Subcutaneous adipose tissue (tissue), 4 donors: ENCODE measurements around the gene NUBP2. TPM values are rescaled to one million over a fixed set of nuclear protein-coding genes. Genes with fewer than 3 reads are reported as not detected.

Experiments used
- total RNA-seq, 4 donors: library from RNA; depleted of rRNA; stranded (reverse); fragments of >200 nt; gene quantifications; one replicate each; pipeline ENCODE4 v1.1.0, GENCODE V29; 2016
- TF ChIP-seq, protein P1 (sequence below): fragments of 450-650 bp; IDR thresholded peaks from one replicate; pipeline ENCODE4 v1.5.1; 2016; ENCODE audit warnings: low read depth, mild to moderate bottlenecking, control low read depth, antibody characterized with exemption, moderate library complexity

NUBP2 gene
- total RNA-seq, 4 donors from 2014 or later: 17.0 to 77.2 (median 49.7) TPM

DNA sequence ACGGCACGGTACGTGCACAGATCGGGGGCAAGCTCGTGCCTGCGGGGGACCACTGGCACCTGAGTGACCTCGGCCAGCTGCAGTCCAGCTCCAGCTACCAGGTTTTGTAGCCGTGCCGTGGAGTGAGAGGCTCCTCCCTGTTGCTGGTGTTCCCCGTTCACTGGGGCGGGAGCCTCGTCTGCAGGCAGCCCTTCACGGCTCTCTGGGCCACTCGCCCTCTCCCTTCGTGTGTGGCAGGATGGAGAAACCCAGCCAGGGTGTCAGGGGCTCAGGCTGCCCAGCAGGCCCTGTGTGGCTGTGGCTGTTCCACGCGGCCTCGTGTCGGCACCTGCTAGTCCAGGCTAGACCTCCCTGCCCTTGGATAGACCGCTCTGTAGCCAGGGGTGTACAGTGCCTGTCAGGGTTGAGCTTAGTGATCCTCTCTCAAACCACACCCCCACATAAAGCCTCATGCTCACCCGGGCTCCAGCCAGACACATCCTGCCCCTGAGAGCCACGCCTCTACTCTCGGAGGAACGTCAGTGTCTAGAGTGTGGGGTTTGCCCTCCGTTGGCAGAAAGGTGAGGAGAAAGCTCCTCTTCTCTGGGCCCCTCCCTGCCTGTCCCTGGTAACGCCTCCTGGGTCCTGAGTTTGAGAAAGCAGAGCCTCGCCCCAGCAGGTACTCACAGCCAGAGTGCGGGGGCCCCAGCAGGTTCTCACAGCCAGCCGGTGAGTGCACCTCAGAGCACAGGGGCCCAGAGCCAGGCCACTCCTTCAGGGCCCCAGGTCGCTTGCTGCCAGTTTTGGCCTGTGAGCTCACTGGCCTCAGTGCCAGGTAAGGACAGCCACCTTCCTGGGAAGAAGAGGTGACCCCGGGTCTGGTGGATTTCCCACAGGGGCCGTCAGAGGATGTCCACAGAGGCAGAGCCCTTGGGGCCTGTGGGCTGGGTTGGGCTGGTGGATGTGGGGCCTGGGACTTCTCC lies 39.1 kb upstream of the NUBP2 start:
- TF ChIP-seq, protein P1, sequence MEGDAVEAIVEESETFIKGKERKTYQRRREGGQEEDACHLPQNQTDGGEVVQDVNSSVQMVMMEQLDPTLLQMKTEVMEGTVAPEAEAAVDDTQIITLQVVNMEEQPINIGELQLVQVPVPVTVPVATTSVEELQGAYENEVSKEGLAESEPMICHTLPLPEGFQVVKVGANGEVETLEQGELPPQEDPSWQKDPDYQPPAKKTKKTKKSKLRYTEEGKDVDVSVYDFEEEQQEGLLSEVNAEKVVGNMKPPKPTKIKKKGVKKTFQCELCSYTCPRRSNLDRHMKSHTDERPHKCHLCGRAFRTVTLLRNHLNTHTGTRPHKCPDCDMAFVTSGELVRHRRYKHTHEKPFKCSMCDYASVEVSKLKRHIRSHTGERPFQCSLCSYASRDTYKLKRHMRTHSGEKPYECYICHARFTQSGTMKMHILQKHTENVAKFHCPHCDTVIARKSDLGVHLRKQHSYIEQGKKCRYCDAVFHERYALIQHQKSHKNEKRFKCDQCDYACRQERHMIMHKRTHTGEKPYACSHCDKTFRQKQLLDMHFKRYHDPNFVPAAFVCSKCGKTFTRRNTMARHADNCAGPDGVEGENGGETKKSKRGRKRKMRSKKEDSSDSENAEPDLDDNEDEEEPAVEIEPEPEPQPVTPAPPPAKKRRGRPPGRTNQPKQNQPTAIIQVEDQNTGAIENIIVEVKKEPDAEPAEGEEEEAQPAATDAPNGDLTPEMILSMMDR: no peak

DNA sequence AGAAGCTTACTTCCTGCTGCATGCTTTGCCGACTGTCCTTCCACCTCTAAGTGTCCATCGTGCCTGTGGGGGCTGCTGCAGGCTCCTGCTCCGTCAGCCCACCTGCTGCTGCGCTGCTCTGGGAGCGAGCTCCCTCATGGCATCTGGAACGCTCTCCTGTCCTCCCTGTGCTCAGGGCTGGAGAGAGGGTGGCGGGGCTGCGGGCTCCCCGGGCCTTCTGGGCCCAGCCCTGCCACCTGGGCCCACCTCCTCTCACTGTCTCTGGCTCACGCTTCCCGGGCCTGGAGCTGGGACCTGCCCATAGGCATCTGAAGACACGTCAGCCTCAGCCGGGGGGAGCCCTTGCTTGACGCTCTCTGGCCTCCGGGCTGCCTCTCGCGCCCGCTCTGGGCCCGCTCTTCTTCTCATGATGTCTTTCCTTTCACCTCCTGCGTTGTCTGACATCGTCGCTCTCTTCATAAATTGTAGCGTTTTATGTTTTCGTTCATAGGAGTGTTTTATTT lies 38.4 kb upstream of the NUBP2 start:
- TF ChIP-seq, protein P1: no peak

DNA sequence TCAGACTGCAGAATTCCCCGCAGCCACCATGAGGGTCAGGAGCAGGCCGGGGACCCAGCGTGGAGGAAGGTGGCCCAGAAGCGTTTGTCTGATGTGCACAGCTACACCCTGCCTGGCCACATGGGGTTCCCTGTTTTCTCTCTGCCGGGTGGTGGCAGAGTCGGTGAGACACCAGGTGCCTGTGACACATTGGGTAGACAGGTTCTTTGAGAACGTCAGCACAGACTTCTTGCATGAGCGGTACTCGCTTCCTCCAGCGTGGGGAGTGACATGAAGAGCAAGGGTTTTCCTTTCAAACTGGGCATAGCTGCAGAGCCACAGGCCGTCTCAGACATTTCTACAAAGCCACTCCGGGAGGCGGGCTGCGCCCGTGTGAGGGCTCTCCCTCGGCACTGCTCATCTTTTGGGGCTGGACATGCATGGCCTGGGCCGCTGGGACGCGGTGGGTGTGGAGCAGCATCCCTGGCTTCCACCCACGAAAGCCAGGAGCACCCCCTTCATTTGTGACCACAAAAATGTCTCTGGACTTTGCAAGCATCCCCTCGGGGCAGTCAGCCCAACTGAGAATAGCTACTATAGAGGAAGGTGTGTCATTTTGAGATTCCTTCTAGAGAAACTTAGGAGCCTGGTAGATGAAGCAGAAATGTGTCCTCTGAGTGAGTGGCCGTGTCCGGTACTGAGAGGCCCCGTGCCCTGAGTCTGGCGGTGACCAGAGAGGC lies 37.4 kb upstream of the NUBP2 start:
- TF ChIP-seq, protein P1: no peak

DNA sequence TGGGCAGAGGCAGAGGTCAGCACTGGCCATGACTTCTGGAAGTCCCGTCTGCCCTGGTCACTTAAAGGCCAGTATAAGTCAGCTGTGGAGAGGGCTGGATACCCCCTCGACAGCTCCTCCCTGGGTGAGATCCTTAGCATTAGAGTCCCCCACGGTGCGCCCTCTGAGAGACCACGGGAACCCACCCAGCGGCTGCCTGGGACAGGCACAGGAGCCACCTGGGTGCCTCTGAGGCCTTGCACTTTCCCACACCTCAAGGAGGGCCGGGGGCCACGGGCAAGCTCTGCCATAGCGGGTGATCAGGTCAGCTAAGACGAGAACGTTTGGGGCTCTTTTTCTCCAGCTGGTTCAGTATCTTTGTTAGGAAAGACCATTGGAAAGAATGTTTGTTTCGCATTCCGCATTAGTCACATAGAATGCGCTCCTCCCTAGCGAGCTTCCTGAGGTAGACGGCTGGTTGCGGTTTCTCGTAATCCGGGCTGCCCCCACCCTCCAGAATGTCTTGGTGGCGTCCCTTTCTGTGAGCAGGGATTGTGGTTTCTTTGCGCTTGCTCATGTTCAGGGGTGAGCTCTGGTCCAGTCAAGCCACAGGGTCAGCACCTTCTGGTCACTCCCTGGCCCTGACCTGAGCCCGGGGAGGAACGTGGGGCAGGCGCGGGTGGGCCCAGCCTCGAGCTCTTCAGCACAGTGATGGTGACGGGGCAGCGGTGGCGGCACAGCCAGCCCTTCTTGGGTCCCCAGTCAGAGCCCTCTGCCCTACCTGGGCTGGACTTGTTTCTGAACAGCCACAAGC lies 36.7 kb upstream of the NUBP2 start:
- TF ChIP-seq, protein P1: no peak

DNA sequence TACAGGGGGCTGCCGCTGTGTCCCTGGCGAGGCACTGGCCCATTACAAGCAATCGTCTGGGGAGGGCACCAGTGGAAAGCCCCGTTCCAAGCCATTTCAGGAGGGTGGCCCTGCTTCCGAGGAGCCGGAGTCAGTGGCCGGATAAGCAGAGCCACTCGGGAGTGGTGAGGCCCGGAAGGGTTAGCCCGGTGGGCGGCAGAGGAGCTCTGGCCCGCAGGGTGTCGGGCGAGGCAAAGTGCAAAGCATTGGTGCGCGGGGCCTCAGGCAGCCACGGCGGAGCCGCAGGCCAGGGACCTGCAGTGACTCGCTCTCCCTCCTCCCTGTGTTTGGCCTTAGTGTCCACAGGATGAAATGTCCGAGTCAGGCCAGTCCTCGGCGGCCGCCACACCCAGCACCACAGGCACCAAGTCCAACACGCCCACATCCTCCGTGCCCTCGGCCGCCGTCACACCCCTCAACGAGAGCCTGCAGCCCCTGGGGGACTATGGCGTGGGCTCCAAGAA lies 36.0 kb upstream of the NUBP2 start:
- TF ChIP-seq, protein P1: no peak

DNA sequence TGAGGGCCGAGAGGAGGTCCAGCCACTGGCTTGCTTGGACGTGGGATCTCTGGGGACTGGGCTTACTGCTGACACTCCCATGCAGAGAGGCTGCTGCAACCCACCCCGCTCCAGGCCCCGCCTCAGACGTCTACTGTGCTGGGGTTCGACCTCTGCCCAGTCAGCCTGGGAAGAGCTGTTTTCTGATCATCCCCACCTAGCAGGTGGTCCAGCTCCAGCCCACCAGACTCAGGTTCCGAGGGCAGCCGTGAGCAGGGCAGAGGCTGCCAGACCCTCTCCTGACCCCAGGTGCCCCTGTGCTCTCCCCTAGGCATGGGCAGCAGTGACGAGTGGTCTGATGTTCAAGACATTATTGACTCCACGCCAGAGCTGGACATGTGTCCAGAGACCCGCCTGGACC lies 34.8 kb upstream of the NUBP2 start:
- TF ChIP-seq, protein P1: no peak
